ENCODE results near the gene CLEC19A.

Gene CLEC19A

GRCh38 chr16:19285431-19285830 lies at the start of gene CLEC19A:
TSS of gene CLEC19A (plus strand) at chr16:19285731. CDS start at chr16:19285852, 121 bp downstream.
- DNase-seq: no peak

- DNase-seq: no peak
These were observed 49.6 kb upstream of the CLEC19A start for GRCh38 chr16:19235886-19236285.

- no peak for DNase-seq
These were observed 48.8 kb upstream of the CLEC19A start for GRCh38 chr16:19236561-19237209.

GRCh38 chr16:19238406-19238805 lies 47.1 kb upstream of the CLEC19A start:
- DNase-seq: no peak

- no peak for DNase-seq
These were observed 45.9 kb upstream of the CLEC19A start for GRCh38 chr16:19239511-19240155.

- no peak for DNase-seq
These were observed 45.0 kb upstream of the CLEC19A start for GRCh38 chr16:19240494-19240893.

- DNase-seq: no peak
These were observed 44.0 kb upstream of the CLEC19A start for GRCh38 chr16:19241512-19241911.

- DNase-seq: no peak
These were observed 43.3 kb upstream of the CLEC19A start for GRCh38 chr16:19242186-19242585.

GRCh38 chr16:19242987-19243575 lies 42.5 kb upstream of the CLEC19A start:
- no peak for DNase-seq

GRCh38 chr16:19245326-19245925 lies 40.1 kb upstream of the CLEC19A start:
- DNase-seq: peak; percentile 1

- DNase-seq: no peak
These were observed 32.6 kb upstream of the CLEC19A start for GRCh38 chr16:19252904-19253303.

GRCh38 chr16:19254611-19255010 lies 30.9 kb upstream of the CLEC19A start:
- no peak for DNase-seq

GRCh38 chr16:19264123-19264673 lies 21.3 kb upstream of the CLEC19A start:
- DNase-seq: no peak

- no peak for DNase-seq
These were observed 20.1 kb upstream of the CLEC19A start for GRCh38 chr16:19265380-19265930.

- DNase-seq: no peak
These were observed 18.8 kb upstream of the CLEC19A start for GRCh38 chr16:19266774-19267173.

GRCh38 chr16:19269098-19269497 lies 16.4 kb upstream of the CLEC19A start:
- DNase-seq: no peak

- DNase-seq: no peak
These were observed 11.2 kb upstream of the CLEC19A start for GRCh38 chr16:19274165-19274797.

GRCh38 chr16:19278403-19278802 lies 7.1 kb upstream of the CLEC19A start:
- DNase-seq: no peak

- DNase-seq: no peak
These were observed 4.3 kb upstream of the CLEC19A start for GRCh38 chr16:19281246-19281645.

GRCh38 chr16:19282101-19282500 lies 3.4 kb upstream of the CLEC19A start:
- no peak for DNase-seq

GRCh38 chr16:19283637-19284036 lies 1.9 kb upstream of the CLEC19A start:
- no peak for DNase-seq

GRCh38 chr16:19284207-19284606 lies 1.3 kb upstream of the CLEC19A start:
- DNase-seq: no peak

- DNase-seq: no peak
These were observed 1.3 kb downstream of the CLEC19A start for GRCh38 chr16:19286827-19287226.

Measured in NCI-H526 treated with DMSO at 0.1 percent for 48 hours (cell line).